ENCODE results near the gene CCDC192.

Gene CCDC192

DNA sequence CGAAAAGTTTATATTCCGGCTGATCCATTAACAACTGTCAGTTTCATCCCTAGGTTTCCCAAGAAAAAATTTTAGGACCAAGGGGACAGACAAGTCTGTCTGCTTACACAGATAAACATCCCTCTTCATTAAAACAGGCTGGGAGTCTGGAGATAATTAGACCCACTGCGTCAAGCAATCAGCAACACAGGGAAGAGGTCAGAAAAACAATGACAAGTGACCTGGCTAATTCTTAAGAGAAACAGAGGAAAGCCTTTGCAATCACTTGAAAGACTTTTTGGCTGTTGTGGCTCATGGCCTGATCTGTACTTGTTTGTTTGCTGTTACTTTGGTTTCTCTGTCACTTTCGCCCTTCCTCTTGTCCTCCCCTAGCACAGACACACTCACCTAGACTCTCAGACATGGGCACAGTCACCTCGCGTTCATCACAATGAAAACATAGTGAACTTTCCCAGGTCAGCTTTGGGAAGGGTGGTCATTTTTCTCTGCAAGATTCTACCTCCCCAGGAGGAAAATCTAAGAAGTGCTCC, 2.9 kb upstream of the CCDC192 start:
- TF ChIP-seq BACH2 (CRISPR knock-in tag; IDR thresholded peaks at IDR 0.05; ENCODE audit: borderline replicate concordance) (no peak), OSR1 (CRISPR knock-in tag; IDR thresholded peaks at IDR 0.05) (no peak), ESRRG (CRISPR knock-in tag; IDR thresholded peaks at IDR 0.05) (no peak), POU6F1 (CRISPR knock-in tag; IDR thresholded peaks at IDR 0.05; ENCODE audit: borderline replicate concordance, low read depth) (no peak), TCF4 (CRISPR knock-in tag; IDR thresholded peaks at IDR 0.05; ENCODE audit: borderline replicate concordance) (no peak), TOX (CRISPR knock-in tag; IDR thresholded peaks at IDR 0.05; ENCODE audit: borderline replicate concordance) (no peak), ZNF565 (CRISPR knock-in tag; conservative IDR thresholded peaks at IDR 0.05; ENCODE audit: low read depth) (no peak), CSDC2 (CRISPR knock-in tag; IDR thresholded peaks at IDR 0.05) (no peak), ZNF70 (CRISPR knock-in tag; IDR thresholded peaks at IDR 0.05) (no peak), CREB5 (CRISPR knock-in tag; IDR thresholded peaks at IDR 0.05; ENCODE audit: low read depth) (no peak), ISL1 (CRISPR knock-in tag; IDR thresholded peaks at IDR 0.05) (no peak)
- TF ChIP-seq, protein P1, sequence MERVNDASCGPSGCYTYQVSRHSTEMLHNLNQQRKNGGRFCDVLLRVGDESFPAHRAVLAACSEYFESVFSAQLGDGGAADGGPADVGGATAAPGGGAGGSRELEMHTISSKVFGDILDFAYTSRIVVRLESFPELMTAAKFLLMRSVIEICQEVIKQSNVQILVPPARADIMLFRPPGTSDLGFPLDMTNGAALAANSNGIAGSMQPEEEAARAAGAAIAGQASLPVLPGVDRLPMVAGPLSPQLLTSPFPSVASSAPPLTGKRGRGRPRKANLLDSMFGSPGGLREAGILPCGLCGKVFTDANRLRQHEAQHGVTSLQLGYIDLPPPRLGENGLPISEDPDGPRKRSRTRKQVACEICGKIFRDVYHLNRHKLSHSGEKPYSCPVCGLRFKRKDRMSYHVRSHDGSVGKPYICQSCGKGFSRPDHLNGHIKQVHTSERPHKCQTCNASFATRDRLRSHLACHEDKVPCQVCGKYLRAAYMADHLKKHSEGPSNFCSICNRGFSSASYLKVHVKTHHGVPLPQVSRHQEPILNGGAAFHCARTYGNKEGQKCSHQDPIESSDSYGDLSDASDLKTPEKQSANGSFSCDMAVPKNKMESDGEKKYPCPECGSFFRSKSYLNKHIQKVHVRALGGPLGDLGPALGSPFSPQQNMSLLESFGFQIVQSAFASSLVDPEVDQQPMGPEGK (CRISPR knock-in tag; IDR thresholded peaks at IDR 0.05; ENCODE audit: borderline replicate concordance) = no peak
- TF ChIP-seq, protein P2, sequence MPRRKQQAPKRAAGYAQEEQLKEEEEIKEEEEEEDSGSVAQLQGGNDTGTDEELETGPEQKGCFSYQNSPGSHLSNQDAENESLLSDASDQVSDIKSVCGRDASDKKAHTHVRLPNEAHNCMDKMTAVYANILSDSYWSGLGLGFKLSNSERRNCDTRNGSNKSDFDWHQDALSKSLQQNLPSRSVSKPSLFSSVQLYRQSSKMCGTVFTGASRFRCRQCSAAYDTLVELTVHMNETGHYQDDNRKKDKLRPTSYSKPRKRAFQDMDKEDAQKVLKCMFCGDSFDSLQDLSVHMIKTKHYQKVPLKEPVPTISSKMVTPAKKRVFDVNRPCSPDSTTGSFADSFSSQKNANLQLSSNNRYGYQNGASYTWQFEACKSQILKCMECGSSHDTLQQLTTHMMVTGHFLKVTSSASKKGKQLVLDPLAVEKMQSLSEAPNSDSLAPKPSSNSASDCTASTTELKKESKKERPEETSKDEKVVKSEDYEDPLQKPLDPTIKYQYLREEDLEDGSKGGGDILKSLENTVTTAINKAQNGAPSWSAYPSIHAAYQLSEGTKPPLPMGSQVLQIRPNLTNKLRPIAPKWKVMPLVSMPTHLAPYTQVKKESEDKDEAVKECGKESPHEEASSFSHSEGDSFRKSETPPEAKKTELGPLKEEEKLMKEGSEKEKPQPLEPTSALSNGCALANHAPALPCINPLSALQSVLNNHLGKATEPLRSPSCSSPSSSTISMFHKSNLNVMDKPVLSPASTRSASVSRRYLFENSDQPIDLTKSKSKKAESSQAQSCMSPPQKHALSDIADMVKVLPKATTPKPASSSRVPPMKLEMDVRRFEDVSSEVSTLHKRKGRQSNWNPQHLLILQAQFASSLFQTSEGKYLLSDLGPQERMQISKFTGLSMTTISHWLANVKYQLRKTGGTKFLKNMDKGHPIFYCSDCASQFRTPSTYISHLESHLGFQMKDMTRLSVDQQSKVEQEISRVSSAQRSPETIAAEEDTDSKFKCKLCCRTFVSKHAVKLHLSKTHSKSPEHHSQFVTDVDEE (CRISPR knock-in tag; IDR thresholded peaks at IDR 0.05) = no peak
- no peak for ATAC-seq

DNA sequence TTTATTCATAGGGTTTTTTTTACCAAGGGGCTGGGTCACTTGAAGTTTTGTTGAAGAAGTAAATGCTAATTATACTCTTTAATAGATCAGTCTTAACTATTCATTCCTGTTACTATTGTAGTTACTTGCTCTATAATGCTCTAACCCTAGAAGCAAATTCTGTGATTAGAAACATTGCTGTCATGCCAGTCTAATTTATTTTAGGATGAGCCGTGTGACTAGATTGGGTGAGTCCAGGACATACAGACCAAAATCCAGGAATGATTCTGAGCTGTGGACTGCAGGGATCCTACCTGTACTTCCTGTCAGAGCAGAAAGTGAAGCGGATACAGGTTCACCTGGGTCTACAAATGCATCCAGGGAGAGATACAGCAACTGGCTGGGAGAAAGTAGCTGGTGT, 757 bp upstream of the CCDC192 start:
- TF ChIP-seq ZNF8 (CRISPR knock-in tag; IDR thresholded peaks at IDR 0.05) (no peak), PPARA (CRISPR knock-in tag; IDR thresholded peaks at IDR 0.05; ENCODE audit: borderline replicate concordance) (no peak), ESRRG (CRISPR knock-in tag; IDR thresholded peaks at IDR 0.05) (no peak), CSDC2 (CRISPR knock-in tag; IDR thresholded peaks at IDR 0.05) (no peak), BACH2 (CRISPR knock-in tag; IDR thresholded peaks at IDR 0.05; ENCODE audit: borderline replicate concordance) (no peak), ZC3H10 (CRISPR knock-in tag; IDR thresholded peaks at IDR 0.05) (no peak)
- TF ChIP-seq, protein P2 (CRISPR knock-in tag; IDR thresholded peaks at IDR 0.05) = no peak
- no peak for ATAC-seq

DNA sequence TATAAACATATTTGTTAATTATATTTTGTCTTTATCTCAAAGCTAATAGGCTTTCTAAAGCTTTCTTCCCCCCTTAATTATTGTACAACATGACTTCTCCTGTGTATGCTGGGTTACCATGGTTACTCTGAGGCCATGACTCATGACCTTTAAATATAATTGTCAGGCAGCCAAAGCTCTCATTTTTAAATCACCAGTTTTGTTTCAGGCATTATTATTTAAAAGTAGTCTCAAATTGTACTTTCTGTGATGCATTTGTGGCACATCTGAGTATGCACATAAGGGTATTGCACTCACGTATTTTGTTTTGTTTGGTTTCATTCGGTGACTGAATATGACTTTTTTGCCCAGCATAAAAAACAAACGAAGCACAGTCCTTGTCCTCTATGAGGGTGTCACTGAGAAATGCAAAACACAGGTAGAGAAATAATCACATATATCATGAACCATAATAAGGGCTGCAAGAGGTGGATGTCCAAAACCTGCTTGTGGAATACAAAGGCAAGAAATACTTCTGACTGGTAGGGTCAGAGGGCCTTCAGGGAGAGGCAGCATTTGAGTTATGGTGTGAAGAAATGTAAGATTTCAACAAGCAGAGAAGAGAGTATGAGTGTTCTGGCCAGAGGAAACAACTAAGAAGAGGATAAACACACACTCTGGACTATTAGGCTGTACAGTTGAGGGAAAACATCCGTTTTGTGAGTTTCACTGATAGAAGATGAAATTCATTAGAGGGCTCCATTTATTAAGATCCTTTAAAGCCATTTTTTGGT, 2.1 kb downstream of the CCDC192 start:
- ATAC-seq = peak; percentile 26; the same call in 1 of the 3 replicates
- TF ChIP-seq POU6F1 (CRISPR knock-in tag; IDR thresholded peaks at IDR 0.05; ENCODE audit: borderline replicate concordance, low read depth) = no peak
- no peak for TF ChIP-seq TOX (CRISPR knock-in tag; IDR thresholded peaks at IDR 0.05; ENCODE audit: borderline replicate concordance)
- no peak for TF ChIP-seq CSRNP3 (CRISPR knock-in tag; IDR thresholded peaks at IDR 0.05)
- no peak for TF ChIP-seq ZNF70 (CRISPR knock-in tag; IDR thresholded peaks at IDR 0.05)
- no peak for TF ChIP-seq OSR1 (CRISPR knock-in tag; IDR thresholded peaks at IDR 0.05)
- TF ChIP-seq ZC3H10 (CRISPR knock-in tag; IDR thresholded peaks at IDR 0.05) = no peak
- TF ChIP-seq TCF4 (CRISPR knock-in tag; IDR thresholded peaks at IDR 0.05; ENCODE audit: borderline replicate concordance) = no peak
- no peak for TF ChIP-seq RARB (CRISPR knock-in tag; IDR thresholded peaks at IDR 0.05)
- no peak for TF ChIP-seq ESRRG (CRISPR knock-in tag; IDR thresholded peaks at IDR 0.05)
- no peak for TF ChIP-seq CSDC2 (CRISPR knock-in tag; IDR thresholded peaks at IDR 0.05)
- TF ChIP-seq BACH2 (CRISPR knock-in tag; IDR thresholded peaks at IDR 0.05; ENCODE audit: borderline replicate concordance) = no peak
- no peak for TF ChIP-seq ISL1 (CRISPR knock-in tag; IDR thresholded peaks at IDR 0.05)

Data from SK-N-SH treated with all-trans-retinoic acid at 6 μM for 48 hours (cell line).